Esophagus muscularis mucosa (tissue), 4 donors: ENCODE measurements around the gene NXT1. TPM values are rescaled to one million over a fixed set of nuclear protein-coding genes. Genes with fewer than 3 reads are reported as not detected.
A peak's percentile ranks its signal among the peaks of the same experiment; 100 is the strongest.

Source experiments
- DNase-seq: peaks from one replicate; pipeline ENCODE4 v3.0.0-alpha.2; 2017; ENCODE audit errors: extremely low spot score
- H3K27ac ChIP-seq, 4 donors: fragments of 200-600 bp; sonication (generic); replicated peaks in 1 of 4; 1 replicate in 3 of 4; 2 replicates in 1 of 4; pipeline ENCODE4 v1.5.1; 2016 to 2019; ENCODE audit warnings: mild to moderate bottlenecking in 1 of 4
- H3K27me3 ChIP-seq, 4 donors: fragments of 200-600 bp; sonication (generic); one replicate each; pipeline versions ENCODE4 v1.5.1 to v1.6.0; 2016 to 2019
- H3K36me3 ChIP-seq, 4 donors: fragments of 200-600 bp; sonication (generic); one replicate each; pipeline ENCODE4 v1.5.1; 2016 to 2019
- H3K4me1 ChIP-seq, 4 donors: fragments of 200-600 bp; sonication (generic); one replicate each; pipeline ENCODE4 v1.5.1; 2016 to 2019
- H3K4me3 ChIP-seq, 4 donors: fragments of 200-600 bp; sonication (generic); 1 replicate in 2 of 4; 2 replicates in 2 of 4; pipeline ENCODE4 v1.5.1; 2016 to 2019; ENCODE audit warnings: mild to moderate bottlenecking in 4 of 4, moderate library complexity in 1 of 4
- H3K9me3 ChIP-seq, 4 donors: fragments of 200-600 bp; sonication (generic); 1 replicate in 3 of 4; 2 replicates in 1 of 4; pipeline ENCODE4 v1.5.1; 2016 to 2019
- CTCF ChIP-seq, 3 experiments: fragments of 200-600 bp in 2 of 3; fragments of 450-650 bp in 1 of 3; sonication (generic) in 2 of 3; IDR thresholded peaks; one replicate each; pipeline ENCODE4 v1.5.1; 2017 to 2019; ENCODE audit warnings: antibody characterized with exemption in 3 of 3, mild to moderate bottlenecking in 2 of 3, moderate library complexity in 1 of 3
- EP300 ChIP-seq: sonication (generic); formaldehyde crosslinking; IDR thresholded peaks from one replicate; pipeline ENCODE4 v1.6.1; 2017; ENCODE audit warnings: antibody characterized with exemption
- POLR2A ChIP-seq: fragments of 450-650 bp; IDR thresholded peaks from one replicate; pipeline ENCODE4 v1.6.1; 2017; ENCODE audit warnings: antibody characterized with exemption, moderate library complexity, mild to moderate bottlenecking, low read depth
- POLR2AphosphoS5 ChIP-seq, 2 donors: sonication (generic); formaldehyde crosslinking; IDR thresholded peaks; one replicate each; pipeline ENCODE4 v1.6.1; 2017; ENCODE audit warnings: antibody characterized with exemption in 2 of 2
- WGBS: methylation state at CpG from one replicate; pipeline ENCODE4 v1.1.5; 2018; 5-methylcytosine and 5-hydroxymethylcytosine counted together
- intact Hi-C: fragments of 100-400 bp; cut with DNase I; formaldehyde crosslinking; loops from one replicate; pipeline ENCODE4 v1.15.1; 2023
- total RNA-seq, 4 donors: library from RNA; depleted of rRNA; stranded (reverse); fragments of >200 nt; gene quantifications; one replicate each; pipeline versions ENCODE4 v1.1.0 to v1.2.1, GENCODE V29; 2016

Gene NXT1
- total RNA-seq, 4 donors from 2014 or later: 19.5 to 59.0 (median 27.4) TPM

GRCh38 chr20:23362392-23363256 lies 12.0 kb downstream of the NXT1 start:
- no peak for DNase-seq
- 26% methylated on average over 9 of the region's 50 CpGs for WGBS
- intact Hi-C loops: loop anchor here (5.0 kb wide), 1 partner anchor 270 kb away; no protein-coding TSS in a partner anchor

GRCh38 chr20:23363257-23363649 lies 12.7 kb downstream of the NXT1 start:
- DNase-seq: no peak
- H3K4me3 ChIP-seq: peak overlapping the region; percentile 79 to 85 (median 83)
- H3K27ac ChIP-seq: peak overlapping the region; percentile 28 to 100 (median 98)
- H3K27me3 ChIP-seq: no peaks in the 10 kb centered on the region
- peaks cover 11 to 29% (median 17%) of the 10 kb centered on the region in 4 donors for H3K36me3 ChIP-seq
- TF ChIP-seq CTCF (IDR thresholded peaks at IDR 0.05) (peak in 1 of 3 experiments; percentile 1), EP300 (no peak)
- WGBS: 79% methylated on average over 4 of the region's 4 CpGs
- intact Hi-C loops: loop anchor here (5.0 kb wide), 1 partner anchor 269 kb away; no protein-coding TSS in a partner anchor
- H3K4me1 ChIP-seq: peaks cover 50 to 72% (median 65%) of the 10 kb centered on the region in 4 donors
- no peaks in the 10 kb centered on the region for H3K9me3 ChIP-seq

More at GRCh38 chr20:23362392-23363256, 12.0 kb downstream of the NXT1 start:
- Histone ChIP-seq H3K27me3 (no peaks in the 10 kb centered on the region), H3K27ac (peak overlapping the region; percentile 94 to 100 (median 98)), H3K9me3 (no peaks in the 10 kb centered on the region), H3K4me1 (peaks cover 50 to 67% (median 61%) of the 10 kb centered on the region in 4 donors), H3K36me3 (peaks cover 11 to 27% (median 17%) of the 10 kb centered on the region in 4 donors), H3K4me3 (peak overlapping the region; percentile 79 to 85 (median 83))
- TF ChIP-seq EP300 (no peak), POLR2A (no peak), POLR2AphosphoS5 (IDR thresholded peaks at IDR 0.05) (peak in 1 of 2 donors; percentile 8), CTCF (IDR thresholded peaks at IDR 0.05) (peak in 1 of 3 experiments; percentile 7)

- peaks cover 25 to 52% (median 36%) of the 10 kb centered on the region in 4 donors for H3K36me3 ChIP-seq
- no peaks in the 10 kb centered on the region for H3K27me3 ChIP-seq
- TF ChIP-seq CTCF (IDR thresholded peaks at IDR 0.05) (no peak), POLR2AphosphoS5 (IDR thresholded peaks at IDR 0.05) (no peak), EP300 (no peak), POLR2A (no peak)
- no peak overlapping the region for H3K4me3 ChIP-seq
- peak overlapping the region in 2 of 4 donors; percentile 2 to 49 for H3K27ac ChIP-seq
- no peaks in the 10 kb centered on the region for H3K9me3 ChIP-seq
- no peak for DNase-seq
- intact Hi-C loops: loop anchor here (5.0 kb wide), 1 partner anchor 52 kb away; no protein-coding TSS in a partner anchor
- H3K4me1 ChIP-seq: peaks cover 47 to 67% (median 61%) of the 10 kb centered on the region in 4 donors
- WGBS: 94% methylated on average over 60 of the region's 65 CpGs
Measured at GRCh38 chr20:23365390-23366165, 15.0 kb downstream of the NXT1 start.

GRCh38 chr20:23366384-23366783 lies 15.8 kb downstream of the NXT1 start:
- Histone ChIP-seq H3K27ac (peak overlapping the region in 2 of 4 donors; percentile 2 to 24), H3K4me3 (no peak overlapping the region), H3K9me3 (no peaks in the 10 kb centered on the region), H3K27me3 (no peaks in the 10 kb centered on the region), H3K4me1 (peaks cover 41 to 60% (median 53%) of the 10 kb centered on the region in 4 donors), H3K36me3 (peaks cover 32 to 60% (median 44%) of the 10 kb centered on the region in 4 donors)
- 63% methylated on average over 1 of the region's 1 CpG for WGBS
- intact Hi-C loops: loop anchor here (5.0 kb wide), 1 partner anchor 51 kb away; no protein-coding TSS in a partner anchor
- DNase-seq: no peak
- TF ChIP-seq POLR2AphosphoS5 (IDR thresholded peaks at IDR 0.05): no peak
